ENCODE results near the gene TENM4.

The TENM4 gene

DNA sequence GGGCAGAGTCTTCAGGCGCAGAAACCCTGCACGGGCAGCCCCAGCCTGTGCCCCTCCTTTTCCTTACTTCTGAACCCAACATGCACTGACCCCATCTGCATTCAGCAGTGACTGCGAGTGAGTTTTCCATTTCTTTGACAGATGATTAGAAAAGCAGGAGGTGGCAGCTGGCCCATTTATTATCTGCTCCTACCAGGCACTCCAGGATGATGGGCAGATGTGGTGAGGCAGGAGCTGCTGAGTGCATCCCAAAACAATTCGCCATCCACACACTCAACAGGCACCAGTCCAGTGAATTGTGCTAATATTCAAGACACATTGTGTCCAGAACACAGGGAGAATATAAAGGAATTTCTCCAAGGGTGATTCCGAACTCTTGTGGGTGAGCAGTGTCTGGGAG is 208.5 kb downstream of the TENM4 start:
- TF ChIP-seq EZH2phosphoT487 (IDR thresholded peaks at IDR 0.05; ENCODE audit: borderline replicate concordance, low read length): no peak
- TF ChIP-seq CTCF (IDR thresholded peaks at IDR 0.05; ENCODE audit: low read depth, low read length, poor library complexity, severe bottlenecking): no peak
- Histone ChIP-seq H4K20me1 (ENCODE audit: control insufficient read depth, insufficient read depth, low read depth, low read length) (no peaks in the 10 kb centered on the region), H3K36me3 (ENCODE audit: control insufficient read depth, low read length) (no peaks in the 10 kb centered on the region), H3K9me3 (ENCODE audit: control insufficient read depth, insufficient read depth, low read length) (no peaks in the 10 kb centered on the region), H3K79me2 (ENCODE audit: control insufficient read depth, low read length) (no peaks in the 10 kb centered on the region), H3F3A (ENCODE audit: control insufficient read depth, insufficient read depth) (no peaks in the 10 kb centered on the region), H3K4me1 (ENCODE audit: control insufficient read depth, low read length) (no peaks in the 10 kb centered on the region), H3K9me2 (replicated peaks; ENCODE audit: control insufficient read depth, low read length) (no peaks in the 10 kb centered on the region), H3K27ac (ENCODE audit: low read depth, low read length) (no peak overlapping the region), H3K4me2 (ENCODE audit: low read length) (no peak overlapping the region), H3K4me3 (ENCODE audit: low read length) (no peak overlapping the region), H3K27me3 (ENCODE audit: control insufficient read depth, low read length) (no peaks in the 10 kb centered on the region)

DNA sequence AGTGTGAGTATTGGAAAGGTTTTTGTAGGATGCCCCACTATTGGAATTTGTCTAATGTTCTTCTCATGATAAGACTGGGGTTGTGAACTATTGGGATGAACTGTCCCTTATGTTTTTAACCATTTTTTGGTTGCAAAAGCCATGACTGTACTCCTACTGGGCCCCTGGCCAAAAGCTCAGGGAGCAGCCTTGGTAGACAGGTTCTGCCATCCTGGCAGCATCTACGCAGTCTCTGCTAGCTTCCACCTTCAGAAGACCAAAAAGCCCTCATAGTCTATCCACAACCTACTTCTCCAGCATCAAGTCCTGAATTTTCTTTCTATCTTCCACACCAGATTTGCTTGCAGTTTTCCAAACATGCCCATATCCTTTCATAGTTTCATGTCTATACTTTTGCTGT is 211.8 kb downstream of the TENM4 start:
- Histone ChIP-seq H3F3A (ENCODE audit: control insufficient read depth, insufficient read depth) (no peaks in the 10 kb centered on the region), H3K9me3 (ENCODE audit: control insufficient read depth, insufficient read depth, low read length) (no peaks in the 10 kb centered on the region), H3K27ac (ENCODE audit: low read depth, low read length) (no peak overlapping the region), H3K4me2 (ENCODE audit: low read length) (no peak overlapping the region), H3K4me1 (ENCODE audit: control insufficient read depth, low read length) (no peaks in the 10 kb centered on the region), H4K20me1 (ENCODE audit: control insufficient read depth, insufficient read depth, low read depth, low read length) (no peaks in the 10 kb centered on the region), H3K27me3 (ENCODE audit: control insufficient read depth, low read length) (no peaks in the 10 kb centered on the region), H3K36me3 (ENCODE audit: control insufficient read depth, low read length) (no peaks in the 10 kb centered on the region), H3K79me2 (ENCODE audit: control insufficient read depth, low read length) (no peaks in the 10 kb centered on the region), H3K4me3 (ENCODE audit: low read length) (no peak overlapping the region), H3K9me2 (replicated peaks; ENCODE audit: control insufficient read depth, low read length) (no peaks in the 10 kb centered on the region)
- no peak for TF ChIP-seq EZH2phosphoT487 (IDR thresholded peaks at IDR 0.05; ENCODE audit: borderline replicate concordance, low read length)
- TF ChIP-seq CTCF (IDR thresholded peaks at IDR 0.05; ENCODE audit: low read depth, low read length, poor library complexity, severe bottlenecking): no peak

DNA sequence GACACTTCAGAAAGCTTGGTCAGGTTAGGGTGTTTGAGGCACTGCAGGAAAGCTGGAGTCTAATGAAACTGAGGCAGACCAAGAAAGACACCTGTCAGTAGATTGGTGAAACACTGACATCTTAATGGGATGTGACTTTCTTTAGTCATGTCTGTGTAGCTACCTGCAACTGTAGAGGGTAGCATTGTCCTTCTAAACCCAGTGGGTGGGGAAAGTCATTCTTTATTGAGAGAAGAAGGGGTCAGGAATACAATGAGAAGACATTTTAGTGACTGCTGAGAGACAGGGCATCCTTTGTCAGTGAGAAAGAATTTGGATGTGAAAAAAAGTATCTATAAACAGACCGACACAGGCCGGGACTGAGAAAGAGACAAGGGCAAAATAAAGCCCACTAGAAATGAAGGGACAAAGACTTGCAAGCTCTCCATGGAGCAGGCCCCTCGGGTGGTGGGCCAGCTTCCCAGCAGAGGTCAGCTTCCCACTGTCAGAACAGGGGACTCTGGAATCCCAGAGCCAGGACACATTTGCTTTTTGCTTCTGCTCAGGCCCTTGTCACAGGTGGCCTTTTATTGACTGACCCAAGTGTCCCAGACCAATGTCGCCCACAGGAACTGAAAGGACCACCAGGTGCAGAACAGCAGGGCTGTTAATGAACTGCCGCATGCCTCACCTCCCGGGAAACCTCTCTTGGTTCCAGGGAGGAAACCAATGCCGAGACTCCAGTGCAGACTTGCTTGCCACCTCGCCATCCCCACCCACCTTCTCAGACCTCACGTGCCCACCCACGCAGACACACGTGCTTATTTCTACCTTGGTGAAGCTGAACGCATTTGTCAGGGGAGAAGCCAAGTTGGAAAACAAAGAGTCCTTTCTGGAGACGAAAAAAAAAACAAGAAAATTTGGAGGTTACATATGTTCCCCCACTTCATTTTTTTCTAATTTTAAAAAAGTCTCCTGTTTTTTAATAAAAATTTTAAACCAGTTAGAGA is 212.8 kb downstream of the TENM4 start:
- TF ChIP-seq CTCF (IDR thresholded peaks at IDR 0.05; ENCODE audit: low read depth, low read length, poor library complexity, severe bottlenecking) (no peak), EZH2phosphoT487 (IDR thresholded peaks at IDR 0.05; ENCODE audit: borderline replicate concordance, low read length) (no peak)
- Histone ChIP-seq H3K27ac (ENCODE audit: low read depth, low read length) (no peak overlapping the region), H3K4me3 (ENCODE audit: low read length) (no peak overlapping the region)

More for the DNA sequence above, 212.8 kb downstream of the TENM4 start:
- Histone ChIP-seq H3K9me3 (ENCODE audit: control insufficient read depth, insufficient read depth, low read length) (no peaks in the 10 kb centered on the region), H3K27me3 (ENCODE audit: control insufficient read depth, low read length) (no peaks in the 10 kb centered on the region), H3K4me2 (ENCODE audit: low read length) (no peak overlapping the region), H3K79me2 (ENCODE audit: control insufficient read depth, low read length) (no peaks in the 10 kb centered on the region), H4K20me1 (ENCODE audit: control insufficient read depth, insufficient read depth, low read depth, low read length) (no peaks in the 10 kb centered on the region), H3K9me2 (replicated peaks; ENCODE audit: control insufficient read depth, low read length) (no peaks in the 10 kb centered on the region), H3K36me3 (ENCODE audit: control insufficient read depth, low read length) (no peaks in the 10 kb centered on the region), H3K4me1 (ENCODE audit: control insufficient read depth, low read length) (no peaks in the 10 kb centered on the region), H3F3A (ENCODE audit: control insufficient read depth, insufficient read depth) (no peaks in the 10 kb centered on the region)

All from DOHH2 (cell line).